Stimulated activated CD4-positive, alpha-beta T cell treated with anti-CD3 and anti-CD28 coated beads, Interleukin-1b, Interleukin-23, amount 100 ng/mL, for 24 hours (primary cell): Measurements from ENCODE around the gene LRBA.
"Not testable (repeated sequence)": the region's sequence is repeated elsewhere in the genome, so short reads cannot be mapped to it uniquely, and the experiment has no call there.

Experiments
- DNase-seq, 4 experiments: peaks; one replicate each; pipeline ENCODE4 v3.0.0-alpha.2; 2020; ENCODE audit warnings: low read depth in 4 of 4, low spot score in 1 of 4

Gene LRBA

GRCh38 chr4:151022586-151022985 lies 7.5 kb upstream of the LRBA start:
- DNase-seq, result no peak

GRCh38 chr4:151021637-151022334 lies 6.7 kb upstream of the LRBA start:
- no peak for DNase-seq

- peak; percentile 50 to 72 (median 62) for DNase-seq
Observed at GRCh38 chr4:151015459-151016347, 619 bp upstream of the LRBA start.

GRCh38 chr4:151013944-151014343 lies 1.1 kb downstream of the LRBA start:
- DNase-seq, result no peak

- no peak for DNase-seq
Observed at GRCh38 chr4:151013491-151013890, 1.6 kb downstream of the LRBA start.

- no peak for DNase-seq
Observed at GRCh38 chr4:151012820-151013219, 2.3 kb downstream of the LRBA start.

GRCh38 chr4:151012376-151012775 lies 2.7 kb downstream of the LRBA start:
- no peak for DNase-seq

- no peak for DNase-seq
Observed at GRCh38 chr4:151004222-151004621, 10.9 kb downstream of the LRBA start.

- DNase-seq, result no peak
Observed at GRCh38 chr4:151000747-151001429, 14.2 kb downstream of the LRBA start.

- no peak for DNase-seq
Observed at GRCh38 chr4:150999086-150999485, 16.0 kb downstream of the LRBA start.

GRCh38 chr4:150997141-150997540 lies 17.9 kb downstream of the LRBA start:
- no peak for DNase-seq

- no peak for DNase-seq
Observed at GRCh38 chr4:150994721-150995120, 20.4 kb downstream of the LRBA start.

- not testable (repeated sequence) for DNase-seq
Observed at GRCh38 chr4:150993577-150993976, 21.5 kb downstream of the LRBA start.

GRCh38 chr4:150990993-150991392 lies 24.1 kb downstream of the LRBA start:
- DNase-seq, result no peak

GRCh38 chr4:150990250-150990649 lies 24.8 kb downstream of the LRBA start:
- no peak for DNase-seq

- DNase-seq, result no peak
Observed at GRCh38 chr4:150988238-150988637, 26.8 kb downstream of the LRBA start.

GRCh38 chr4:150987204-150987603 lies 27.9 kb downstream of the LRBA start:
- DNase-seq, result no peak

- peak in 3 of 4 experiments; percentile 11 to 31 (median 13) for DNase-seq
Observed at GRCh38 chr4:150986085-150986484, 29.0 kb downstream of the LRBA start.

GRCh38 chr4:150983851-150984250 lies 31.2 kb downstream of the LRBA start:
- no peak for DNase-seq

- no peak for DNase-seq
Observed at GRCh38 chr4:150982557-150983233, 32.4 kb downstream of the LRBA start.
